SJCRH30 (cell line): ENCODE measurements around the gene KCNA4. TPM values are rescaled to one million over a fixed set of nuclear protein-coding genes. Genes with fewer than 3 reads are reported as not detected.
"Not testable (repeated sequence)": the region's sequence is repeated elsewhere in the genome, so short reads cannot be mapped to it uniquely, and the experiment has no call there.

Experiments used
- DNase-seq, 2 experiments: peaks; one replicate each; pipeline ENCODE4 v3.0.0-alpha.2; 2015 to 2020
- H3K27ac ChIP-seq: fragments of 250-450 bp; sonication (Bioruptor Pico); 2 replicates; pipeline ENCODE4 v1.5.1; 2020; ENCODE audit warnings: mild to moderate bottlenecking, moderate library complexity
- H3K27me3 ChIP-seq: fragments of 250-450 bp; sonication (Bioruptor Pico); 2 replicates; pipeline ENCODE4 v1.5.1; 2020; ENCODE audit warnings: mild to moderate bottlenecking, moderate library complexity
- H3K36me3 ChIP-seq: fragments of 250-450 bp; sonication (Bioruptor Pico); 2 replicates; pipeline ENCODE4 v1.5.1; 2020; ENCODE audit warnings: mild to moderate bottlenecking, moderate library complexity
- H3K4me1 ChIP-seq: fragments of 250-450 bp; sonication (Bioruptor Pico); 2 replicates; pipeline ENCODE4 v1.5.1; 2020; ENCODE audit warnings: mild to moderate bottlenecking, moderate library complexity
- H3K4me3 ChIP-seq: fragments of 250-450 bp; sonication (Bioruptor Pico); 2 replicates; pipeline ENCODE4 v1.5.1; 2020; ENCODE audit warnings: mild to moderate bottlenecking, moderate library complexity
- H3K9me3 ChIP-seq: fragments of 250-450 bp; sonication (Bioruptor Pico); replicated peaks from 2 replicates; pipeline ENCODE4 v1.5.1; 2020; ENCODE audit warnings: mild to moderate bottlenecking, moderate library complexity
- total RNA-seq: library from RNA; depleted of rRNA; stranded (reverse); fragments of >200 nt; shearing (Covaris generic); gene quantifications from 2 replicates; pipeline ENCODE4 v1.2.3, GENCODE V29; 2014

The KCNA4 gene
- total RNA-seq, 1 experiment from 2014 or later: not detected

GRCh38 chr11:30017445-30017895 is 640 bp upstream of the KCNA4 start:
- Histone ChIP-seq H3K36me3 (no peaks in the 10 kb centered on the region), H3K27me3 (no peaks in the 10 kb centered on the region), H3K4me3 (no peak overlapping the region), H3K4me1 (no peaks in the 10 kb centered on the region), H3K9me3 (no peaks in the 10 kb centered on the region), H3K27ac (no peak overlapping the region)
- no peak for DNase-seq

- Histone ChIP-seq H3K9me3 (no peaks in the 10 kb centered on the region), H3K36me3 (no peaks in the 10 kb centered on the region), H3K27ac (no peak overlapping the region), H3K4me1 (no peaks in the 10 kb centered on the region), H3K27me3 (no peaks in the 10 kb centered on the region), H3K4me3 (no peak overlapping the region)
- no peak for DNase-seq
Observed at GRCh38 chr11:30015725-30016412, 961 bp downstream of the KCNA4 start.

- Histone ChIP-seq H3K9me3 (no peaks in the 10 kb centered on the region), H3K4me1 (peaks cover 3% of the 10 kb centered on the region), H3K27ac (no peak overlapping the region), H3K4me3 (no peak overlapping the region), H3K27me3 (no peaks in the 10 kb centered on the region), H3K36me3 (no peaks in the 10 kb centered on the region)
- peak in 1 of 2 experiments; percentile 4 for DNase-seq
Observed at GRCh38 chr11:30012346-30012745, 4.5 kb downstream of the KCNA4 start.

- no peaks in the 10 kb centered on the region for H3K27me3 ChIP-seq
- H3K36me3 ChIP-seq: no peaks in the 10 kb centered on the region
- H3K9me3 ChIP-seq: no peaks in the 10 kb centered on the region
- H3K27ac ChIP-seq: no peak overlapping the region
- DNase-seq: no peak
- H3K4me1 ChIP-seq: peaks cover 15% of the 10 kb centered on the region
- no peak overlapping the region for H3K4me3 ChIP-seq
Observed at GRCh38 chr11:30009060-30009459, 7.8 kb downstream of the KCNA4 start.

- Histone ChIP-seq H3K27me3 (no peaks in the 10 kb centered on the region), H3K27ac (no peak overlapping the region), H3K9me3 (no peaks in the 10 kb centered on the region), H3K4me1 (peaks cover 15% of the 10 kb centered on the region), H3K36me3 (no peaks in the 10 kb centered on the region), H3K4me3 (no peak overlapping the region)
- DNase-seq: peak in 1 of 2 experiments; percentile 56
Observed at GRCh38 chr11:30006876-30007275, 10.0 kb downstream of the KCNA4 start.

GRCh38 chr11:30002157-30002785 is 14.6 kb downstream of the KCNA4 start:
- no peak overlapping the region for H3K4me3 ChIP-seq
- no peak for DNase-seq
- peaks cover 11% of the 10 kb centered on the region for H3K4me1 ChIP-seq
- H3K27me3 ChIP-seq: 0 out of 2 replicates have a peak, but pooled peaks cover 2% of the 10 kb centered on the region
- no peaks in the 10 kb centered on the region for H3K36me3 ChIP-seq
- H3K9me3 ChIP-seq: no peaks in the 10 kb centered on the region
- H3K27ac ChIP-seq: no peak overlapping the region

GRCh38 chr11:30000986-30001750 is 15.7 kb downstream of the KCNA4 start:
- Histone ChIP-seq H3K27me3 (0 out of 2 replicates have a peak, but pooled peaks cover 2% of the 10 kb centered on the region), H3K4me1 (peaks cover under 1% of the 10 kb centered on the region; the same call in 1 of the 2 replicates), H3K36me3 (no peaks in the 10 kb centered on the region), H3K9me3 (no peaks in the 10 kb centered on the region), H3K4me3 (no peak overlapping the region), H3K27ac (no peak overlapping the region)
- no peak for DNase-seq

GRCh38 chr11:29996016-29996415 is 20.8 kb downstream of the KCNA4 start:
- Histone ChIP-seq H3K27me3 (0 out of 2 replicates have a peak, but pooled peaks cover 2% of the 10 kb centered on the region), H3K27ac (no peak overlapping the region), H3K4me1 (no peaks in the 10 kb centered on the region), H3K9me3 (no peaks in the 10 kb centered on the region), H3K4me3 (no peak overlapping the region), H3K36me3 (no peaks in the 10 kb centered on the region)
- no peak for DNase-seq

- H3K9me3 ChIP-seq: no peaks in the 10 kb centered on the region
- no peak for DNase-seq
- no peak overlapping the region for H3K27ac ChIP-seq
- no peaks in the 10 kb centered on the region for H3K27me3 ChIP-seq
- no peaks in the 10 kb centered on the region for H3K4me1 ChIP-seq
- no peaks in the 10 kb centered on the region for H3K36me3 ChIP-seq
- H3K4me3 ChIP-seq: no peak overlapping the region
Observed at GRCh38 chr11:29989174-29989970, 27.5 kb downstream of the KCNA4 start.

- no peaks in the 10 kb centered on the region for H3K36me3 ChIP-seq
- DNase-seq: no peak
- H3K4me1 ChIP-seq: no peaks in the 10 kb centered on the region
- no peaks in the 10 kb centered on the region; the same call in 1 of the 2 replicates for H3K27me3 ChIP-seq
- no peak overlapping the region for H3K27ac ChIP-seq
- no peak overlapping the region for H3K4me3 ChIP-seq
- H3K9me3 ChIP-seq: no peaks in the 10 kb centered on the region
Observed at GRCh38 chr11:29985248-29985647, 31.6 kb downstream of the KCNA4 start.

GRCh38 chr11:29984544-29984943 is 32.3 kb downstream of the KCNA4 start:
- no peaks in the 10 kb centered on the region for H3K9me3 ChIP-seq
- H3K4me1 ChIP-seq: no peaks in the 10 kb centered on the region
- no peaks in the 10 kb centered on the region; the same call in 1 of the 2 replicates for H3K27me3 ChIP-seq
- H3K27ac ChIP-seq: no peak overlapping the region
- no peak for DNase-seq
- H3K4me3 ChIP-seq: no peak overlapping the region
- H3K36me3 ChIP-seq: no peaks in the 10 kb centered on the region

- no peak overlapping the region for H3K4me3 ChIP-seq
Observed at GRCh38 chr11:29978549-29978948, 38.3 kb downstream of the KCNA4 start.

GRCh38 chr11:29975580-29975979 is 41.2 kb downstream of the KCNA4 start:
- not testable (repeated sequence) for H3K4me3 ChIP-seq, H3K4me1 ChIP-seq, DNase-seq, H3K27ac ChIP-seq, H3K9me3 ChIP-seq, H3K36me3 ChIP-seq, H3K27me3 ChIP-seq

More at GRCh38 chr11:29978549-29978948, 38.3 kb downstream of the KCNA4 start:
- no peaks in the 10 kb centered on the region; the same call in 1 of the 2 replicates for H3K27me3 ChIP-seq
- no peaks in the 10 kb centered on the region for H3K36me3 ChIP-seq
- no peak for DNase-seq
- H3K9me3 ChIP-seq: no peaks in the 10 kb centered on the region
- no peaks in the 10 kb centered on the region for H3K4me1 ChIP-seq
- H3K27ac ChIP-seq: no peak overlapping the region

GRCh38 chr11:29963796-29964195 is 53.0 kb downstream of the KCNA4 start:
- Histone ChIP-seq H3K36me3 (no peaks in the 10 kb centered on the region), H3K27me3 (no peaks in the 10 kb centered on the region), H3K27ac (no peak overlapping the region), H3K4me1 (no peaks in the 10 kb centered on the region), H3K9me3 (no peaks in the 10 kb centered on the region), H3K4me3 (no peak overlapping the region)
- no peak for DNase-seq
